Esophagus squamous epithelium (tissue), 5 donors: Measurements from ENCODE around the gene SIK3. TPM values are rescaled to one million over a fixed set of nuclear protein-coding genes. Genes with fewer than 3 reads are reported as not detected.

Experiments
- DNase-seq: peaks from one replicate; lab custom pipeline; 2025; lab: John Stamatoyannopoulos, UW
- H3K27ac ChIP-seq, 4 donors: fragments of 200-600 bp; sonication (generic); one replicate each; pipeline ENCODE4 v1.5.1; 2016 to 2019; ENCODE audit warnings: mild to moderate bottlenecking in 1 of 4
- H3K27me3 ChIP-seq, 4 donors: fragments of 200-600 bp; sonication (generic); 1 replicate in 3 of 4; 2 replicates in 1 of 4; pipeline versions ENCODE4 v1.5.1 to v1.6.0; 2017 to 2021; ENCODE audit warnings: antibody characterized with exemption in 1 of 4
- H3K36me3 ChIP-seq, 3 donors: fragments of 200-600 bp; sonication (generic); one replicate each; pipeline ENCODE4 v1.5.1; 2016 to 2019
- H3K4me1 ChIP-seq, 3 donors: fragments of 200-600 bp; sonication (generic); one replicate each; pipeline ENCODE4 v1.5.1; 2017 to 2019
- H3K4me3 ChIP-seq, 4 donors: fragments of 200-600 bp; sonication (generic); 1 replicate in 3 of 4; 2 replicates in 1 of 4; pipeline ENCODE4 v1.5.1; 2016 to 2019; ENCODE audit warnings: mild to moderate bottlenecking in 2 of 4, moderate library complexity in 1 of 4
- H3K9me3 ChIP-seq, 3 donors: fragments of 200-600 bp; sonication (generic); one replicate each; pipeline ENCODE4 v1.5.1; 2016 to 2019
- CTCF ChIP-seq, 6 experiments: fragments of 450-650 bp in 4 of 6; fragments of 200-600 bp in 2 of 6; sonication (generic) in 2 of 6; IDR thresholded peaks; one replicate each; pipeline ENCODE4 v1.5.1; 2016 to 2019; ENCODE audit warnings: antibody characterized with exemption in 6 of 6, mild to moderate bottlenecking in 4 of 6, moderate library complexity in 4 of 6
- POLR2A ChIP-seq, 4 donors: fragments of 450-650 bp; IDR thresholded peaks; one replicate each; pipeline ENCODE4 v1.6.1; 2017; ENCODE audit warnings: antibody characterized with exemption in 4 of 4, mild to moderate bottlenecking in 4 of 4, moderate library complexity in 3 of 4
- WGBS, 2 donors: methylation state at CpG; one replicate each; pipeline ENCODE4 v1.1.5; 2018; 5-methylcytosine and 5-hydroxymethylcytosine counted together
- intact Hi-C: fragments of 100-400 bp; cut with DNase I; formaldehyde crosslinking; loops from one replicate; pipeline ENCODE4 v1.15.0; 2022
- total RNA-seq, 4 donors: library from RNA; depleted of rRNA; stranded (reverse); fragments of >200 nt; gene quantifications; one replicate each; pipeline ENCODE4 v1.1.0, GENCODE V29; 2016
- donor health status: DM: yes; HTN: yes; CAD: no.

Gene SIK3
- total RNA-seq, 4 donors from 2014 or later: 16.2 to 35.1 (median 20.3) TPM

- no peak overlapping the region for H3K4me3 ChIP-seq
- TF ChIP-seq POLR2A (IDR thresholded peaks at IDR 0.05): no peak
- no peak for TF ChIP-seq CTCF (IDR thresholded peaks at IDR 0.05)
- no peaks in the 10 kb centered on the region for H3K9me3 ChIP-seq
- H3K4me1 ChIP-seq: peaks cover 0 to 14% (median 0%) of the 10 kb centered on the region in 3 donors
- no peak overlapping the region for H3K27ac ChIP-seq
- no peaks in the 10 kb centered on the region for H3K27me3 ChIP-seq
- no peak for DNase-seq
- WGBS, 2 donors: 85 to 87% methylated on average over 6 of the region's 6 CpGs
- intact Hi-C loops: no loop called here
- no peaks in the 10 kb centered on the region for H3K36me3 ChIP-seq
Measured at GRCh38 chr11:116970485-116971292, 127.5 kb downstream of the SIK3 start.

GRCh38 chr11:116969694-116970093 lies 128.5 kb downstream of the SIK3 start:
- intact Hi-C loops: no loop called here
- 84 to 100% methylated on average over 2 of the region's 2 CpGs for WGBS, 2 donors
- TF ChIP-seq CTCF (IDR thresholded peaks at IDR 0.05): no peak
- TF ChIP-seq POLR2A (IDR thresholded peaks at IDR 0.05): no peak
- no peak for DNase-seq
- H3K27me3 ChIP-seq: no peaks in the 10 kb centered on the region
- no peak overlapping the region for H3K27ac ChIP-seq
- no peak overlapping the region for H3K4me3 ChIP-seq
- no peaks in the 10 kb centered on the region for H3K36me3 ChIP-seq
- H3K4me1 ChIP-seq: peaks cover 0 to 14% (median 0%) of the 10 kb centered on the region in 3 donors
- H3K9me3 ChIP-seq: no peaks in the 10 kb centered on the region

GRCh38 chr11:116964269-116964668 lies 134.0 kb downstream of the SIK3 start:
- Histone ChIP-seq H3K27me3 (no peaks in the 10 kb centered on the region), H3K4me3 (no peak overlapping the region), H3K4me1 (peaks cover 0 to 9% (median 0%) of the 10 kb centered on the region in 3 donors), H3K27ac (no peak overlapping the region), H3K9me3 (no peaks in the 10 kb centered on the region), H3K36me3 (no peaks in the 10 kb centered on the region)
- 78 to 100% methylated on average over 3 to 4 of the region's 4 CpGs for WGBS, 2 donors
- intact Hi-C loops: no loop called here
- no peak for DNase-seq
- TF ChIP-seq CTCF (IDR thresholded peaks at IDR 0.05) (no peak), POLR2A (IDR thresholded peaks at IDR 0.05) (no peak)

GRCh38 chr11:116963813-116964212 lies 134.4 kb downstream of the SIK3 start:
- no peak overlapping the region for H3K4me3 ChIP-seq
- no peaks in the 10 kb centered on the region for H3K9me3 ChIP-seq
- 55 to 80% methylated on average over 4 of the region's 4 CpGs for WGBS, 2 donors
- TF ChIP-seq CTCF (IDR thresholded peaks at IDR 0.05): no peak
- no peak for TF ChIP-seq POLR2A (IDR thresholded peaks at IDR 0.05)
- intact Hi-C loops: no loop called here
- no peaks in the 10 kb centered on the region for H3K27me3 ChIP-seq
- H3K27ac ChIP-seq: no peak overlapping the region
- no peak for DNase-seq
- H3K36me3 ChIP-seq: no peaks in the 10 kb centered on the region
- H3K4me1 ChIP-seq: peaks cover 0 to 12% (median 0%) of the 10 kb centered on the region in 3 donors

GRCh38 chr11:116962108-116962507 lies 136.1 kb downstream of the SIK3 start:
- WGBS, 2 donors: 89 to 94% methylated on average over 4 of the region's 4 CpGs
- H3K9me3 ChIP-seq: no peaks in the 10 kb centered on the region
- H3K27ac ChIP-seq: no peak overlapping the region
- no peak overlapping the region for H3K4me3 ChIP-seq
- no peak for TF ChIP-seq CTCF (IDR thresholded peaks at IDR 0.05)
- TF ChIP-seq POLR2A (IDR thresholded peaks at IDR 0.05): no peak
- DNase-seq: no peak
- H3K27me3 ChIP-seq: no peaks in the 10 kb centered on the region
- no peaks in the 10 kb centered on the region for H3K36me3 ChIP-seq
- intact Hi-C loops: no loop called here
- peaks cover 0 to 23% (median 3%) of the 10 kb centered on the region in 3 donors for H3K4me1 ChIP-seq
